ENCODE results near the gene NLE1. TPM values are rescaled to one million over a fixed set of nuclear protein-coding genes. Genes with fewer than 3 reads are reported as not detected.

Gene NLE1
- polyA plus RNA-seq, 1 donor (not counting 4 experiments of a cell fraction or from before 2014, with no cell fraction given): 13.5 TPM

DNA sequence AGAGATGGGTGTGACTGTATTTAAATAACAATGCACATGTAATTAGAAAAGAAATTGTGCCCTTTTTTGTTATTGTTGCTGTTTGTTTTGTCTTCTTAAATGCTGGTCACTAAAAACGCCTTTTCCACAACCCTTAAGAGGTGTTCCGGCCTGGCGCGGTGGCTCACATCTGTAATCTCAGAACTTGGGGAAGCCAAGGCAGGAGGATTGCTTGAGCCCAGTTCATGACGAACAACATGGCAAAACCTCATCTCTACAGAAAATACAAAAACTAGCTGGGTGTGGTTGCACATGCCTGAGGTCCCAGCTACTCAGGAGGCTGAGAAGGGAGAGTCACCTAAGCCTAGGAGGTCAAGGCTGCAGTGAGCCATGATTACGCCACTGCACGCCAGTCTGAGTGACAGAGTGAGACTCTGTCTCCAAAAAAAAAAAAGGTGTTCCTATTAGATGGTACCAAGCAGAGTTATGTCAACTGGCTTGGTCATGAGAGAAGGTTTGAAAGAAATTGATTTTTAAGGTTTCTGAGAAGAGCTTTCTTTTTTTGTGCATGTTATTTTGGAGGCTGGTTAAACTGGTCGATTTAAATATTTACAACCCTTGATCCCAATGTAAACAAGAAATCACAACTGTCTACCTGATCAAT, 55.1 kb downstream of the NLE1 start:
- H3K9me3 ChIP-seq (ENCODE audit: control insufficient read depth, low read depth, low read length): no peaks in the 10 kb centered on the region
- dilution Hi-C loops (cut with MboI; ENCODE audit: extremely low pct_ligation_motif_present, low sequenced_read_pairs): no loop called here
- no peaks in the 10 kb centered on the region for H3K36me3 ChIP-seq (ENCODE audit: control insufficient read depth in 2 of 2, extremely low read depth in 1 of 2, insufficient read depth in 2 of 2, low read length in 2 of 2)
- no peaks in the 10 kb centered on the region for H4K20me1 ChIP-seq (ENCODE audit: control insufficient read depth, extremely low read depth, insufficient read depth, low read length)
- no peak overlapping the region for H2AFZ ChIP-seq (ENCODE audit: control insufficient read depth, low read length)
- H3K27ac ChIP-seq (ENCODE audit: control insufficient read depth, insufficient read depth, low read length): peak overlapping the region; percentile 94
- TF ChIP-seq EZH2 (IDR thresholded peaks at IDR 0.05; ENCODE audit: low read length): no peak
- TF ChIP-seq, protein P1, sequence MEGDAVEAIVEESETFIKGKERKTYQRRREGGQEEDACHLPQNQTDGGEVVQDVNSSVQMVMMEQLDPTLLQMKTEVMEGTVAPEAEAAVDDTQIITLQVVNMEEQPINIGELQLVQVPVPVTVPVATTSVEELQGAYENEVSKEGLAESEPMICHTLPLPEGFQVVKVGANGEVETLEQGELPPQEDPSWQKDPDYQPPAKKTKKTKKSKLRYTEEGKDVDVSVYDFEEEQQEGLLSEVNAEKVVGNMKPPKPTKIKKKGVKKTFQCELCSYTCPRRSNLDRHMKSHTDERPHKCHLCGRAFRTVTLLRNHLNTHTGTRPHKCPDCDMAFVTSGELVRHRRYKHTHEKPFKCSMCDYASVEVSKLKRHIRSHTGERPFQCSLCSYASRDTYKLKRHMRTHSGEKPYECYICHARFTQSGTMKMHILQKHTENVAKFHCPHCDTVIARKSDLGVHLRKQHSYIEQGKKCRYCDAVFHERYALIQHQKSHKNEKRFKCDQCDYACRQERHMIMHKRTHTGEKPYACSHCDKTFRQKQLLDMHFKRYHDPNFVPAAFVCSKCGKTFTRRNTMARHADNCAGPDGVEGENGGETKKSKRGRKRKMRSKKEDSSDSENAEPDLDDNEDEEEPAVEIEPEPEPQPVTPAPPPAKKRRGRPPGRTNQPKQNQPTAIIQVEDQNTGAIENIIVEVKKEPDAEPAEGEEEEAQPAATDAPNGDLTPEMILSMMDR (optimal IDR thresholded peaks at IDR 0.05 in 1 of 3, IDR thresholded peaks at IDR 0.05 in 1 of 3, conservative IDR thresholded peaks at IDR 0.05 in 1 of 3; ENCODE audit: extremely low read depth in 1 of 3, insufficient read depth in 2 of 3, low read length in 3 of 3): no peak
- H3K9me1 ChIP-seq (ENCODE audit: control insufficient read depth, extremely low read depth, insufficient read depth, low read length): no peaks in the 10 kb centered on the region
- H3K79me2 ChIP-seq (ENCODE audit: control insufficient read depth, insufficient read depth, low read length): peaks cover 42% of the 10 kb centered on the region
- H3K4me1 ChIP-seq (ENCODE audit: control insufficient read depth, extremely low read depth, insufficient read depth, low read length): peaks cover 63% of the 10 kb centered on the region
- peak overlapping the region; percentile 97 for H3K4me2 ChIP-seq (ENCODE audit: control insufficient read depth, extremely low read depth, insufficient read depth, low read depth, low read length)
- peak overlapping the region; percentile 94 for H3K9ac ChIP-seq (ENCODE audit: control insufficient read depth, extremely low read depth, insufficient read depth, low read length)
- DNase-seq (ENCODE audit: low read depth, low spot score) (no peak), FAIRE-seq (no peak)
- peak overlapping the region; percentile 1 to 90 (median 86) for H3K4me3 ChIP-seq (ENCODE audit: control insufficient read depth in 2 of 3, extremely low read depth in 1 of 3, insufficient read depth in 2 of 3, low read depth in 1 of 3, low read length in 3 of 3)
- H3K27me3 ChIP-seq (ENCODE audit: control insufficient read depth, extremely low read depth, insufficient read depth, low read length): no peaks in the 10 kb centered on the region

DNA sequence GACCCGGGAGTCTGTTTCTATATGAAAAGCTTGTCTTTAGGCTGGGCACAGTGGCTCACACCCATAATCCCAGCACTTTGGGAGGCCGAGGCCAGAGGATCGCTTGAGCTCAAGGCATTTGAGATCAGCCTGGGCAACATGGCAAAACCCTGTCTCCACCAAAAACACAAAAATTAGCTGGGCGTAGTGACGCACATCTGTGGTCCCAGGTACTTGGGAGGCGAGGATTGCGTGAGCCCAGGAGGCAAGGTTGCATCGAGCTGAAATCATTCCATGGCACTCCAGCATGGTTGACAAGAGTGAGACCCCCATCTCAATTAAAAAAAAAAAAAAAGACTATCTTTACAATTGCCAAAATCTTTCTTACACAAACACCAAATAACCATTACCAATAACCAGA, 55.9 kb downstream of the NLE1 start:
- Histone ChIP-seq H3K79me2 (ENCODE audit: control insufficient read depth, insufficient read depth, low read length) (peaks cover 42% of the 10 kb centered on the region), H3K4me2 (ENCODE audit: control insufficient read depth, extremely low read depth, insufficient read depth, low read depth, low read length) (peak overlapping the region; percentile 97)
- TF ChIP-seq, protein P1 (optimal IDR thresholded peaks at IDR 0.05 in 1 of 3, IDR thresholded peaks at IDR 0.05 in 1 of 3, conservative IDR thresholded peaks at IDR 0.05 in 1 of 3; ENCODE audit: extremely low read depth in 1 of 3, insufficient read depth in 2 of 3, low read length in 3 of 3): no peak
- no peak for TF ChIP-seq EZH2 (IDR thresholded peaks at IDR 0.05; ENCODE audit: low read length)

More for the DNA sequence above, 55.9 kb downstream of the NLE1 start:
- Histone ChIP-seq H3K9ac (ENCODE audit: control insufficient read depth, extremely low read depth, insufficient read depth, low read length) (no peak overlapping the region), H3K27ac (ENCODE audit: control insufficient read depth, insufficient read depth, low read length) (peak overlapping the region; percentile 54), H2AFZ (ENCODE audit: control insufficient read depth, low read length) (no peak overlapping the region), H4K20me1 (ENCODE audit: control insufficient read depth, extremely low read depth, insufficient read depth, low read length) (no peaks in the 10 kb centered on the region), H3K9me3 (ENCODE audit: control insufficient read depth, low read depth, low read length) (no peaks in the 10 kb centered on the region), H3K9me1 (ENCODE audit: control insufficient read depth, extremely low read depth, insufficient read depth, low read length) (no peaks in the 10 kb centered on the region), H3K4me3 (ENCODE audit: control insufficient read depth in 2 of 3, extremely low read depth in 1 of 3, insufficient read depth in 2 of 3, low read depth in 1 of 3, low read length in 3 of 3) (no peak overlapping the region), H3K4me1 (ENCODE audit: control insufficient read depth, extremely low read depth, insufficient read depth, low read length) (peaks cover 69% of the 10 kb centered on the region), H3K36me3 (ENCODE audit: control insufficient read depth in 2 of 2, extremely low read depth in 1 of 2, insufficient read depth in 2 of 2, low read length in 2 of 2) (no peaks in the 10 kb centered on the region), H3K27me3 (ENCODE audit: control insufficient read depth, extremely low read depth, insufficient read depth, low read length) (no peaks in the 10 kb centered on the region)
- no peak for DNase-seq (ENCODE audit: low read depth, low spot score)
- FAIRE-seq: no peak
- dilution Hi-C loops (cut with MboI; ENCODE audit: extremely low pct_ligation_motif_present, low sequenced_read_pairs): no loop called here
